ENCODE data around the gene ELMO1. TPM values are rescaled to one million over a fixed set of nuclear protein-coding genes. Genes with fewer than 3 reads are reported as not detected.

The ELMO1 gene
- total RNA-seq, 6 donors from 2014 or later: 51.4 to 204 (median 73.7) TPM

DNA sequence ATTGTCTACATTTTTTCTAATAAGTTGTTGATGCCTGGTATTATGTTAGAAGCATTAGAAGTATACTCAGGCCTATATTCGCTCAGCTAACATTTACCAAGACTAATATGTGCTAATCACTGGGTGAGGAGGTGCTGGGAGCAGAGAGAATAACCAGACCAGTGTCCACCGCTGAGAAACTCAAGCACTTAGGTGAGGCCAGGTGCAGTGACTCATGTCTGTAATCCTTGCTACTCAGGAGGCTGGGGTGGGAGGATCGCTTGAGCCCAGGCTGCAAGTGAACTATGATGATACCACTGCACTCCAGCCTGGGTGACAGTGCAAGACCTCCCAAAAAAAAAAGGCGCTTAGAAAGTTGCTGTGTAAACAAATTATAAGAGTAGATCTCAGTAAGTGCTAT is 542.2 kb downstream of the ELMO1 start:
- H3K27ac ChIP-seq: no peak overlapping the region
- no peaks in the 10 kb centered on the region for H3K36me3 ChIP-seq
- 90 to 94% methylated on average over 4 of the region's 4 CpGs for WGBS, 2 donors
- H3K4me3 ChIP-seq: no peak overlapping the region
- H3K9me3 ChIP-seq: no peaks in the 10 kb centered on the region
- TF ChIP-seq POLR2AphosphoS5 (IDR thresholded peaks at IDR 0.05): no peak
- no peak for TF ChIP-seq EP300 (IDR thresholded peaks at IDR 0.05)
- TF ChIP-seq, protein P1, sequence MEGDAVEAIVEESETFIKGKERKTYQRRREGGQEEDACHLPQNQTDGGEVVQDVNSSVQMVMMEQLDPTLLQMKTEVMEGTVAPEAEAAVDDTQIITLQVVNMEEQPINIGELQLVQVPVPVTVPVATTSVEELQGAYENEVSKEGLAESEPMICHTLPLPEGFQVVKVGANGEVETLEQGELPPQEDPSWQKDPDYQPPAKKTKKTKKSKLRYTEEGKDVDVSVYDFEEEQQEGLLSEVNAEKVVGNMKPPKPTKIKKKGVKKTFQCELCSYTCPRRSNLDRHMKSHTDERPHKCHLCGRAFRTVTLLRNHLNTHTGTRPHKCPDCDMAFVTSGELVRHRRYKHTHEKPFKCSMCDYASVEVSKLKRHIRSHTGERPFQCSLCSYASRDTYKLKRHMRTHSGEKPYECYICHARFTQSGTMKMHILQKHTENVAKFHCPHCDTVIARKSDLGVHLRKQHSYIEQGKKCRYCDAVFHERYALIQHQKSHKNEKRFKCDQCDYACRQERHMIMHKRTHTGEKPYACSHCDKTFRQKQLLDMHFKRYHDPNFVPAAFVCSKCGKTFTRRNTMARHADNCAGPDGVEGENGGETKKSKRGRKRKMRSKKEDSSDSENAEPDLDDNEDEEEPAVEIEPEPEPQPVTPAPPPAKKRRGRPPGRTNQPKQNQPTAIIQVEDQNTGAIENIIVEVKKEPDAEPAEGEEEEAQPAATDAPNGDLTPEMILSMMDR (IDR thresholded peaks at IDR 0.05): no peak
- no peak for TF ChIP-seq POLR2A (IDR thresholded peaks at IDR 0.05)
- H3K4me1 ChIP-seq: peaks cover 0 to 4% (median 0%) of the 10 kb centered on the region in 4 donors
- H3K27me3 ChIP-seq: no peaks in the 10 kb centered on the region
- DNase-seq: no peak
- ATAC-seq (ENCODE audit: low FRiP score in 2 of 2): no peak

DNA sequence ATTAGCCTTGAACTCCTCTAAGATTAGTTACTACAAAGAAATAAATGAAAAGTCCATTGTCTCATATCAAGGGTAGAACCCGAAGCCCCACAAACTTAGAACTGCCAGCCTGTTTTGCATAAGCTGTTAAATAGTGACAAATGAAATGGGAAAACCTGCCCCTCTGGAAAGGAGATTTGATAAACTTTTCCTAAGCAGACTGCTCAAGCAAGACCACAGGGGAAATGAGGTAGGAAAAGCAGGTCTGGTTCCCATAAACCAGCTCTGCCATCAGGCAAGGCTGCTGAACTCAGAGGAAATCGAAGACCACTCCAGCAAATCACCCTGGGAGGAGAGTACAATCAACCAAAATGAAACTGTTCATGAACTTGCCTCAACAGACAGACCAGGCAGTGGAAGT is 542.8 kb downstream of the ELMO1 start:
- TF ChIP-seq EP300 (IDR thresholded peaks at IDR 0.05): no peak
- peaks cover 0 to 4% (median 0%) of the 10 kb centered on the region in 4 donors for H3K4me1 ChIP-seq
- H3K27me3 ChIP-seq: no peaks in the 10 kb centered on the region
- no peak overlapping the region for H3K27ac ChIP-seq
- no peak overlapping the region for H3K4me3 ChIP-seq
- H3K36me3 ChIP-seq: no peaks in the 10 kb centered on the region
- WGBS, 2 donors: 94 to 96% methylated on average over 2 of the region's 2 CpGs
- no peak for ATAC-seq (ENCODE audit: low FRiP score in 2 of 2)
- no peak for DNase-seq
- H3K9me3 ChIP-seq: no peaks in the 10 kb centered on the region

DNA sequence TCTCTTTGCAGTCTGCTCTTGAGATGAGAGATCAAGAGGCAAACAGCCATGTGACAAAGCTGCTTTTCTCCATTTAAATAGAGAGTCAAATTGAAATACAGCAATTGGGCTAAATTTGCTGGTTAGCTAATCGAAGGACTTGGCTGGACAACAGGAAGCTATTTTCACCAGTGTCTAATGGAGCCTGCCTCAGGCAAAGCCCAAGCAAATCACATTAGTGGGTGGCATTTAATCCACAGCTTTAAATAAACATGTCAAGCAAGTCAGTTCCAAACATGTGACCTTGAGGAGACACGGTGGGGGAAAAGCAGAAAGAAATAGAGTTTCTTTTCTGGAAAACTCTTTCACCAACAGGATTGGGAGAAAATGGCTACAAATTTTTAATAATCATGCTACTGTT is 543.9 kb downstream of the ELMO1 start:
- TF ChIP-seq POLR2AphosphoS5 (IDR thresholded peaks at IDR 0.05): no peak
- TF ChIP-seq, protein P1 (IDR thresholded peaks at IDR 0.05): no peak
- TF ChIP-seq EP300 (IDR thresholded peaks at IDR 0.05): no peak
- no peak for TF ChIP-seq POLR2A (IDR thresholded peaks at IDR 0.05)
- 47 to 55% methylated on average over 2 of the region's 2 CpGs for WGBS, 2 donors

DNA sequence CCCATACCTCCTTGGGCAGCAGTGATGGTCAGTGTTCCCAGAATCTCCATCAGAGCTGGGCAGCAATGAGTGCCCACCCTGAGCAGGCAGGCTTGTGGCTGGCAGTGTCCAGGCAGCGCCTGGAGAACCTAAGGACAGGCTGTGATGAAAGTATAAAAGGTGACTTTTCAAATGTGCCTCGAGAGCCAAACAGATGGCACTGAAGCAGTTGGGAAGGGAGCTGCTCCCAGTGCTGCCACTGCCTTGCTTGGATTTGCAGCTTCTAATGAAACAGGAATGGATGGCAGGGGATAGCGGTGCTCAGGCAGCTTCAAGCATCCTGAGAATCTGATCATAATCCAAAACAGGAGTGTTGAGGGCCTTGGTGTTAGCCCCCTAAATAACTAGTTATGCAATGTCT is 544.6 kb downstream of the ELMO1 start:
- H3K4me3 ChIP-seq: no peak overlapping the region
- no peak overlapping the region for H3K27ac ChIP-seq
- no peaks in the 10 kb centered on the region for H3K36me3 ChIP-seq
- H3K27me3 ChIP-seq: no peaks in the 10 kb centered on the region
- 92 to 98% methylated on average over 3 of the region's 3 CpGs for whole genome bisulfite sequencing, 2 donors
- H3K4me1 ChIP-seq: peaks cover 0 to 4% (median 0%) of the 10 kb centered on the region in 4 donors
- DNase-seq (no peak), ATAC-seq (ENCODE audit: low FRiP score in 2 of 2) (no peak)
- H3K9me3 ChIP-seq: no peaks in the 10 kb centered on the region
- TF ChIP-seq POLR2A (IDR thresholded peaks at IDR 0.05) (no peak), POLR2AphosphoS5 (IDR thresholded peaks at IDR 0.05) (no peak), EP300 (IDR thresholded peaks at IDR 0.05) (no peak)
- TF ChIP-seq, protein P1 (IDR thresholded peaks at IDR 0.05): no peak

More for the DNA sequence above, 543.9 kb downstream of the ELMO1 start:
- H3K9me3 ChIP-seq: no peaks in the 10 kb centered on the region
- no peak overlapping the region for H3K27ac ChIP-seq
- ATAC-seq (ENCODE audit: low FRiP score in 2 of 2): no peak
- no peak for DNase-seq
- H3K36me3 ChIP-seq: no peaks in the 10 kb centered on the region
- no peaks in the 10 kb centered on the region for H3K27me3 ChIP-seq
- H3K4me1 ChIP-seq: peaks cover 0 to 4% (median 0%) of the 10 kb centered on the region in 4 donors
- no peak overlapping the region for H3K4me3 ChIP-seq

DNA sequence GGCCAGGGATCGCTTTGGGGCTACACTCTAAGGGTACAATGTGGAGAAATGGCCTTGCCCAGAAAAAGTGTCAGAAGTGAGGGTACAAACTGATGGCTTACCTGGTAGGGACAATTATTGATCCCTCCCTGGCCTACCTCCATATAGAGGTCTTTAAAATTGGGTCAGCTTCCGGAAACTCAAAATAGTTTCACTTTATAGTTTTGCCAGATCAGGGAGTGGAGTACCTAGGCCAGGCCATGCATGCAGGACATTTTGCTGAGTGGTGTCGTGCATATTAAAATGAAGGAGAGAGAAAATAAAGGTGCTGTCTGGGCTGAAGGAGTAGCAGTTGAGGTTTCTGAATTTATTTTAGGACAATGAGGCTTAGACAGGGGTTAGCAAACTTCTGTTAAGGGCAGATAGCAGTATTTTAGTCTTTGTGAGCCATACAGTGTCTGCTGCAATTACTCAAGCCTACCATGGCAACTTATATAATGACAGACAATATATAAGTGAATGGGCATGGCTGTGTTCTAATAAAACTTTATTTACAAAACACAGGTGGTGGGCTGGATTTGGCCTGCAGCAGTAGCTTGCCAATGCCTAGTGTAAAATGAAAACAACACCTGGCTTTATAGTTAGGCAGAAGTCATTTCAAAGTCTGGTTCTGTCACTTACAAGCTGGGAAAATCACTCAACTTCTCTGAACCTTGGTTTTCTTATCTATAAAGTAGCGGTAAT is 547.5 kb downstream of the ELMO1 start:
- 92 to 95% methylated on average over 4 of the region's 4 CpGs for WGBS, 2 donors
- Histone ChIP-seq H3K27ac (no peak overlapping the region), H3K4me3 (no peak overlapping the region), H3K27me3 (no peaks in the 10 kb centered on the region), H3K4me1 (peaks cover 0 to 4% (median 0%) of the 10 kb centered on the region in 4 donors), H3K9me3 (no peaks in the 10 kb centered on the region), H3K36me3 (no peaks in the 10 kb centered on the region)
- TF ChIP-seq, protein P1 (IDR thresholded peaks at IDR 0.05): no peak
- TF ChIP-seq POLR2A (IDR thresholded peaks at IDR 0.05) (no peak), EP300 (IDR thresholded peaks at IDR 0.05) (no peak), POLR2AphosphoS5 (IDR thresholded peaks at IDR 0.05) (no peak)
- DNase-seq: no peak
- ATAC-seq (ENCODE audit: low FRiP score in 2 of 2): no peak
